Measurements from ENCODE around the gene FRMPD2.

FRMPD2 gene

GRCh38 chr10:48219194-48219593, 55.3 kb downstream of the FRMPD2 start:
- no peak for TF ChIP-seq CTCF (IDR thresholded peaks at IDR 0.05; ENCODE audit: insufficient read depth, missing control alignments)
- FAIRE-seq = no peak
- DNase-seq (ENCODE audit: insufficient read length, low spot score) = no peak

DNA sequence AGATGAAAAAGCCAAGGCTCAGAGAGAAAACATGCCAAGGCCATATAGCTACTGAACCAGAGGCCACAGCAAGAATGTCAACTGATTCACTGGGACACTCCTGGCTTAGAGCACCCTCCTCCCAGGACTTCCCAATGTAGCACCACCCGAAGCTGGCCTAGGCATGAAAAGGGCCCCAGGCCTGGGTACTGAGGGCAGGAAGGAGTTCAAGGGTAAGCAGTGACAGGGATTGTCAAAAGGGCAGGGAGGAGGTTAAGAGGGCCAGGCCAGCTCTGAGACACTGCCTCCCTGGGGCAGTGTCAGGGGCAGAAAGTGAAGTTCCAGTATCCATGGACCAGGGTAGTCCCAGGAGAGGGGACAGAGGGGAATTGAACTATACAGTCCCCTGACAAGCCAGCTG, 57.8 kb downstream of the FRMPD2 start:
- FAIRE-seq (no peak), DNase-seq (ENCODE audit: insufficient read length, low spot score) (no peak)
- no peak for TF ChIP-seq CTCF (IDR thresholded peaks at IDR 0.05; ENCODE audit: insufficient read depth, missing control alignments)

- no peak for FAIRE-seq
- no peak for DNase-seq (ENCODE audit: insufficient read length, low spot score)
- TF ChIP-seq CTCF (IDR thresholded peaks at IDR 0.05; ENCODE audit: insufficient read depth, missing control alignments) = no peak
These were observed 58.3 kb downstream of the FRMPD2 start for GRCh38 chr10:48216204-48216505.

GRCh38 chr10:48215486-48216203, 58.9 kb downstream of the FRMPD2 start:
- DNase-seq (ENCODE audit: insufficient read length, low spot score) (no peak), FAIRE-seq (no peak)
- TF ChIP-seq CTCF (IDR thresholded peaks at IDR 0.05; ENCODE audit: insufficient read depth, missing control alignments) = peak; percentile 82

GRCh38 chr10:48214716-48215485, 59.6 kb downstream of the FRMPD2 start:
- FAIRE-seq (no peak), DNase-seq (ENCODE audit: insufficient read length, low spot score) (no peak)
- no peak for TF ChIP-seq CTCF (IDR thresholded peaks at IDR 0.05; ENCODE audit: insufficient read depth, missing control alignments)

DNA sequence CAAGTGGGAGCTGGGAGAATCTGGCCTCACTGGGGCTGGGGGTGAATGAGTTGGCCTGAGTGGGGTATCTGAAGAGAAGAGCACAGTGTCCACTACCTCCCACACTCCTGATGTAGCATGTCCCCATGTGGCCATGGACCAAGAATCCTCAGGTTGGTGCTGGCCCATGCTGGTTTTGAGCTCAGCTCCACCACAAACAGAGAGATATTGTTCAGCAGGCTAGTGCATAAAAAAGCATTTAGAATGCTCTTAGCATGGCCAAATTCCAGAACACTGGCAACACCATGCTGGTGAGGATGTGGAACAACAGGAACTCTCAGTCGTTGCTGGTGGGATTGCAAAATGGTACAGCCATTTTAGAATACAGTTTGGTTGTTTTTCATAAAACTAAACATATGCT, 61.4 kb downstream of the FRMPD2 start:
- DNase-seq (ENCODE audit: insufficient read length, low spot score) = no peak
- no peak for FAIRE-seq
- TF ChIP-seq CTCF (IDR thresholded peaks at IDR 0.05; ENCODE audit: insufficient read depth, missing control alignments) = no peak

DNA sequence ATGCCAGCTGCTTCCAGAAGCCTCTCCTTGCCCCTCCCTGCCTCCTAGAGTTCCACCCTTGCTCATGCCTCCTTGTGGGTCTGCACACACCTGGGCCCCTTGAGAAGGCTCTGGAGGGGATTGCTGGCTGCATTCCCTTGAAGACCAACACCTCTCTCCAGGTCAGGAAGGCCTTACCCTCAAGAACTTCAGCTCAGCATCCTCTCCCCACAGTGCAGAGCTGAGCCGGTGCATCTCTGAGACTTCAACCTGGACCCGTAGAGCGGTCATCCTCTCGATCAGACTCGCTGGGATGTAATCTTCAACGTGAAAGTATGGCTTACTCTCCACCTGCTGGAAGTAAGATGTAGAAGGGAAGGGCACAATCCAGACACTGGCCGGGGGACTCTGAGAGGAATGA, 62.7 kb downstream of the FRMPD2 start:
- FAIRE-seq (no peak), DNase-seq (ENCODE audit: insufficient read length, low spot score) (no peak)
- no peak for TF ChIP-seq CTCF (IDR thresholded peaks at IDR 0.05; ENCODE audit: insufficient read depth, missing control alignments)

Measured in D721Med (cell line).